GM10266 (cell line): ENCODE results near the gene GFRAL.

Source experiments
- DNase-seq: peaks from one replicate; pipeline ENCODE4 v3.0.0; 2012; ENCODE audit errors: extremely low spot score
- CTCF ChIP-seq: IDR thresholded peaks from 2 replicates; pipeline ENCODE4 v1.5.1; 2012; ENCODE audit warnings: mild to moderate bottlenecking, low read depth; ENCODE audit not compliant: control insufficient read depth, insufficient read depth; ENCODE audit errors: missing control alignments

Gene GFRAL

GRCh38 chr6:55448451-55448850, 121.2 kb downstream of the GFRAL start:
- no peak for DNase-seq
- TF ChIP-seq CTCF, result no peak

GRCh38 chr6:55449225-55449624, 122.0 kb downstream of the GFRAL start:
- TF ChIP-seq CTCF, result no peak
- DNase-seq, result no peak

GRCh38 chr6:55450005-55450404, 122.7 kb downstream of the GFRAL start:
- no peak for TF ChIP-seq CTCF
- no peak for DNase-seq
